Adrenal gland (tissue), 12 donors: ENCODE data around the gene ULBP3. TPM values are rescaled to one million over a fixed set of nuclear protein-coding genes. Genes with fewer than 3 reads are reported as not detected.
"Not testable (repeated sequence)": the region's sequence is repeated elsewhere in the genome, so short reads cannot be mapped to it uniquely, and the experiment has no call there.

ENCODE experiments used
- DNase-seq, 7 donors: peaks; one replicate each; pipeline ENCODE4 v3.0.0-alpha.2; 2019 to 2020
- H3K27ac ChIP-seq, 5 donors: fragments of 200-600 bp; sonication (generic) in 4 of 5; 1 replicate in 3 of 5; 2 replicates in 2 of 5; pipeline versions ENCODE4 v1.5.1 to v1.8.0; 2016 to 2020; ENCODE audit warnings: mild to moderate bottlenecking in 1 of 5
- H3K27me3 ChIP-seq: fragments of 200-600 bp; 2 replicates; pipeline ENCODE4 v1.8.0; 2021
- H3K36me3 ChIP-seq, 2 donors: fragments of 200-600 bp; replicated peaks in 1 of 2; 1 replicate in 1 of 2; 2 replicates in 1 of 2; pipeline versions ENCODE4 v1.5.1 to v1.8.0; 2018 to 2022
- H3K4me1 ChIP-seq, 2 donors: fragments of 200-600 bp; replicated peaks in 1 of 2; 1 replicate in 1 of 2; 2 replicates in 1 of 2; pipeline versions ENCODE4 v1.5.1 to v1.8.0; 2018 to 2021
- H3K4me3 ChIP-seq, 4 donors: fragments of 200-600 bp; sonication (generic) in 3 of 4; one replicate each; pipeline ENCODE4 v1.5.1; 2016 to 2018
- H3K9me3 ChIP-seq, 3 donors: fragments of 200-600 bp; sonication (generic) in 1 of 3; replicated peaks in 1 of 3; 1 replicate in 2 of 3; 2 replicates in 1 of 3; pipeline versions ENCODE4 v1.5.1 to v1.8.0; 2016 to 2021
- CTCF ChIP-seq, 6 experiments: fragments of 450-650 bp in 4 of 6; fragments of 200-600 bp in 2 of 6; sonication (generic) in 1 of 6; IDR thresholded peaks; 1 replicate in 5 of 6; 2 replicates in 1 of 6; pipeline versions ENCODE4 v1.5.1 to v1.8.0; 2016 to 2021; ENCODE audit warnings: antibody characterized with exemption in 6 of 6, mild to moderate bottlenecking in 2 of 6, moderate library complexity in 1 of 6
- POLR2A ChIP-seq, 2 donors: fragments of 450-650 bp; IDR thresholded peaks; one replicate each; pipeline ENCODE4 v1.6.1; 2017; ENCODE audit warnings: antibody characterized with exemption in 2 of 2, mild to moderate bottlenecking in 2 of 2, moderate library complexity in 1 of 2
- WGBS, 4 donors: extraction: QIAGEN DNeasy Blood & Tissue Kit in 2 of 4; methylation state at CpG; one replicate each; pipeline versions ENCODE4 v1.1.5 to v1.1.7; 2013 to 2017; 5-methylcytosine and 5-hydroxymethylcytosine counted together
- intact Hi-C, 2 donors: fragments of 100-400 bp; cut with DNase I; formaldehyde crosslinking; loops; one replicate each; pipeline versions ENCODE4 v1.14.1 to v1.15.0; 2022 to 2023
- polyA plus RNA-seq, 3 donors: library from polyadenylated mRNA; stranded (reverse); fragments of 200-250 nt in 2 of 3; fragments of 350-450 nt in 1 of 3; fragmentation: Illumina TruSeq in 1 of 3; extraction: RNeasy Lipid Tissue Mini Kit (QIAGEN cat#74804) in 1 of 3; gene quantifications; one replicate each; pipeline ENCODE4 v1.2.3, GENCODE V29; 2013 to 2014
- total RNA-seq, 9 donors: library from RNA; depleted of rRNA in 4 of 9; stranded (reverse); fragments of >200 nt in 4 of 9; fragments of 120-200 nt in 1 of 9; fragmentation: NEBNext Ultra II Directional in 1 of 9; extraction: Animal tissue kit (Norgen Biotek cat#: 25700) in 1 of 9; gene quantifications; one replicate each; pipeline versions ENCODE4 v1.1.0 to v1.2.4, GENCODE V29; 2013 to 2023
- donor health status: healthy with polysubstance abuse.
- donor health status: Bipolar disorder and iron deficiency.
- donor health status: DM: yes; HTN: yes; CAD: no.
- donor health status: DM: no; HTN: no; CAD: no.
- donor health status: DM: no; HTN: no; CAD: no.
- donor health status: DM: yes; HTN: yes; CAD: no.

Gene ULBP3
- total and polyA plus RNA-seq, 12 donors, result 0.17 to 15.6 (median 5.1) TPM

- no peak for DNase-seq
- H3K36me3 ChIP-seq, result no peaks in the 10 kb centered on the region
- WGBS, 4 donors, result 82 to 92% (median 84%) methylated on average over 2 of the region's 2 CpGs
- no peak overlapping the region for H3K27ac ChIP-seq
- intact Hi-C loops, result loop anchor here in 1 of 2 donors (10.0 kb wide), 1 partner anchor 740 kb away; no protein-coding TSS in a partner anchor
- no peak overlapping the region for H3K4me3 ChIP-seq
- TF ChIP-seq POLR2A (IDR thresholded peaks at IDR 0.05) (no peak), CTCF (IDR thresholded peaks at IDR 0.05) (no peak)
- no peaks in the 10 kb centered on the region for H3K4me1 ChIP-seq
- H3K27me3 ChIP-seq, result no peaks in the 10 kb centered on the region
- no peaks in the 10 kb centered on the region for H3K9me3 ChIP-seq
Observed at GRCh38 chr6:150075034-150075421, 6.1 kb upstream of the ULBP3 start.

DNA sequence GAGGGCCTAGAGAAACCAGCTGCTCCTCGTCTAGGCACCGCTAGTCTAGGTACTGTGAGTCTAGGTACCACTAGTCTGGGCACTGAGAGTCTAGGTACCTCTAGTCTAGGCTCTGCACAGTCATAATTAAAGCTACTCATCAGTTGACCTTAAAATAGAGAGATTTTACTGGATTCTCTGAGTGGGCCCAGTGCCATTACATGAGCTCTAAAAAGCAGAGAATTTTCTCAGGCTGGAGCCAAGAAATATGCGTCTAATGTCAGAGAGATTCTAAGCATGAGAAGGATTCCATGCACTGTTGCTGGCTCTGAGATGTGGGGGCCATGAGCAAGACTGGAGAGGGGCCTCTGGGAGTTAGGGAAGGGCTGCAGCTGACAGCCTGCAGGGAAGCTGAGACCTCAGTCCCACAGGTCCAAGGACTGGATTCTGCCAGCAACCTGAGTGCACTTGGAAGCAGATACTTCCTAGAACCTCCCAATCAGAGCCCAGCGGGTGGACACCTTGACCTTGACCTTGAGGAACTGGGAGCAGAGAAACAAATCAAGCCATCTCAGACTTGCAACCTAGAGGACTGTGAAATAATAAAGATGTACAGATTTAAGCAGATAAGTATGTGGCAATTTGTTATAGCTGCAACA, 5.6 kb upstream of the ULBP3 start:
- H3K9me3 ChIP-seq, H3K36me3 ChIP-seq, H3K27me3 ChIP-seq, H3K4me3 ChIP-seq, H3K4me1 ChIP-seq, H3K27ac ChIP-seq, DNase-seq: not testable (repeated sequence)
- intact Hi-C loops, result loop anchor here in 1 of 2 donors (10.0 kb wide), 1 partner anchor 740 kb away; no protein-coding TSS in a partner anchor
- 70 to 74% (median 73%) methylated on average over 4 of the region's 4 CpGs for WGBS, 4 donors

DNA sequence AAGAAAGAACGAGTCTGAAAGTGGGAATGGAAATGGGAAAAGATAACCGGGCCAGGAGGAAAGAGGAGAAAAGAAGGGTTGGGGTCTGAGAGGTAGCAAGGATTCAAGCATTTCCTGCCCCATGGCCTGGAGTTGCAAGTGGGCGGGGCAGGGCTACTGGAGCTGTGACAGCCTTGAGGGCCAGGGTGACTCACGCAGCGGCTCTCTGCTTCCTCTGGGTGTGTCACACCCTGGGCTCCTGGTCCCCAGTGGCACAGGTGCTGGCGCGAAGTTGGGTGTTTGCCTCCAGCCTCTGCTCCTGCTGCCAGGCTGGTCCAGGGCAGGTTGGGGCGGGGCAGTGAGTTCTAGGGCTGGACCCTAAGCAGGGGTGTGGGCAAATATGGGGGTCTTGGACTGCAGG, 3.3 kb upstream of the ULBP3 start:
- peaks cover 0 to 6% of the 10 kb centered on the region in 2 donors for H3K4me1 ChIP-seq
- intact Hi-C loops, result loop anchor here in 1 of 2 donors (10.0 kb wide), 1 partner anchor 743 kb away; no protein-coding TSS in a partner anchor
- H3K9me3 ChIP-seq, result no peaks in the 10 kb centered on the region
- DNase-seq, result peak; percentile 82 to 96 (median 91)
- H3K27me3 ChIP-seq, result no peaks in the 10 kb centered on the region
- WGBS, 4 donors, result 27 to 53% (median 44%) methylated on average over 6 to 8 of the region's 8 CpGs
- TF ChIP-seq POLR2A (IDR thresholded peaks at IDR 0.05) (no peak), CTCF (IDR thresholded peaks at IDR 0.05) (no peak)
- H3K36me3 ChIP-seq, result no peaks in the 10 kb centered on the region
- no peak overlapping the region for H3K27ac ChIP-seq
- no peak overlapping the region for H3K4me3 ChIP-seq

GRCh38 chr6:150070236-150070818, 1.4 kb upstream of the ULBP3 start:
- intact Hi-C loops, result loop anchor here in 1 of 2 donors (10.0 kb wide), 1 partner anchor 744 kb away; no protein-coding TSS in a partner anchor
- TF ChIP-seq CTCF (IDR thresholded peaks at IDR 0.05), result no peak
- TF ChIP-seq POLR2A (IDR thresholded peaks at IDR 0.05), result no peak

More at GRCh38 chr6:150070236-150070818, 1.4 kb upstream of the ULBP3 start:
- peaks cover 0 to 6% of the 10 kb centered on the region in 2 donors for H3K4me1 ChIP-seq
- WGBS, 4 donors, result 82 to 92% (median 85%) methylated on average over 3 of the region's 3 CpGs
- no peaks in the 10 kb centered on the region for H3K27me3 ChIP-seq
- no peak for DNase-seq
- no peaks in the 10 kb centered on the region for H3K36me3 ChIP-seq
- H3K27ac ChIP-seq, result no peak overlapping the region
- no peak overlapping the region for H3K4me3 ChIP-seq
- no peaks in the 10 kb centered on the region for H3K9me3 ChIP-seq
